ENCODE data around the gene MAD1L1.
"Not testable (repeated sequence)": the region's sequence is repeated elsewhere in the genome, so short reads cannot be mapped to it uniquely, and the experiment has no call there.

The MAD1L1 gene

GRCh38 chr7:2008101-2008935 is 224.4 kb downstream of the MAD1L1 start:
- DNase-seq: no peak

GRCh38 chr7:2007551-2007950 is 225.2 kb downstream of the MAD1L1 start:
- DNase-seq: no peak

GRCh38 chr7:2006921-2007381 is 225.8 kb downstream of the MAD1L1 start:
- DNase-seq: no peak

GRCh38 chr7:2006231-2006771 is 226.4 kb downstream of the MAD1L1 start:
- DNase-seq: no peak

GRCh38 chr7:2005786-2006185 is 227.0 kb downstream of the MAD1L1 start:
- no peak for DNase-seq

- DNase-seq: no peak
Observed at GRCh38 chr7:2004841-2005725, 227.7 kb downstream of the MAD1L1 start.

- DNase-seq: no peak
Observed at GRCh38 chr7:2003931-2004812, 228.6 kb downstream of the MAD1L1 start.

- DNase-seq: no peak
Observed at GRCh38 chr7:2003451-2003930, 229.3 kb downstream of the MAD1L1 start.

GRCh38 chr7:2002561-2003450 is 229.9 kb downstream of the MAD1L1 start:
- DNase-seq: no peak

- DNase-seq: no peak
Observed at GRCh38 chr7:2001601-2002442, 230.9 kb downstream of the MAD1L1 start.

- DNase-seq: no peak
Observed at GRCh38 chr7:2000746-2001321, 231.9 kb downstream of the MAD1L1 start.

- no peak for DNase-seq
Observed at GRCh38 chr7:2000153-2000687, 232.5 kb downstream of the MAD1L1 start.

GRCh38 chr7:1999278-1999984 is 233.3 kb downstream of the MAD1L1 start:
- DNase-seq: no peak

GRCh38 chr7:1998146-1998545 is 234.6 kb downstream of the MAD1L1 start:
- no peak for DNase-seq

GRCh38 chr7:1997537-1998076 is 235.1 kb downstream of the MAD1L1 start:
- DNase-seq: no peak

GRCh38 chr7:1996816-1997215 is 235.9 kb downstream of the MAD1L1 start:
- DNase-seq: no peak

- not testable (repeated sequence) for DNase-seq
Observed at GRCh38 chr7:1995911-1996420, 236.8 kb downstream of the MAD1L1 start.

GRCh38 chr7:1995426-1995825 is 237.3 kb downstream of the MAD1L1 start:
- DNase-seq: no peak

Measured in fibroblast of skin of right biceps (primary cell).